SK-N-SH treated with all-trans-retinoic acid at 6 μM for 48 hours (cell line): ENCODE data around the gene ZEB2.

Experiments used
- ATAC-seq: fragments of 200-7000 bp; cut with Tn5 transposase; 3 replicates; pipeline ENCODE4 v1.9.1; 2020; ENCODE audit warnings: mild to moderate bottlenecking, moderate library complexity
- ARNTL ChIP-seq: fragments of 450-650 bp; formaldehyde crosslinking; IDR thresholded peaks from 2 replicates; pipeline ENCODE4 v1.5.0; 2020; ENCODE audit warnings: low read depth, mild to moderate bottlenecking, moderate library complexity, borderline replicate concordance
- BACH2 ChIP-seq: fragments of 250-450 bp; sonication (Bioruptor Pico); IDR thresholded peaks from 2 replicates; pipeline ENCODE4 v1.9.0; 2021; ENCODE audit warnings: mild to moderate bottlenecking, borderline replicate concordance
- CSDC2 ChIP-seq: fragments of 250-450 bp; sonication (Bioruptor Pico); IDR thresholded peaks from 2 replicates; pipeline ENCODE4 v1.5.0; 2020; ENCODE audit warnings: mild to moderate bottlenecking, moderate library complexity
- CSRNP3 ChIP-seq: fragments of 250-450 bp; sonication (Bioruptor Pico); IDR thresholded peaks from 2 replicates; pipeline ENCODE4 v1.5.1; 2021; ENCODE audit warnings: mild to moderate bottlenecking, moderate library complexity
- ESRRG ChIP-seq: fragments of 250-450 bp; sonication (Bioruptor Pico); IDR thresholded peaks from 2 replicates; pipeline ENCODE4 v1.6.1; 2021; ENCODE audit warnings: mild to moderate bottlenecking
- GLIS3 ChIP-seq: fragments of 250-450 bp; sonication (Bioruptor Pico); IDR thresholded peaks from 2 replicates; pipeline ENCODE4 v1.5.0; 2020; ENCODE audit warnings: mild to moderate bottlenecking, moderate library complexity
- OSR1 ChIP-seq: fragments of 250-450 bp; sonication (Bioruptor Pico); IDR thresholded peaks from 2 replicates; pipeline ENCODE4 v1.8.0; 2022; ENCODE audit warnings: moderate library complexity, mild to moderate bottlenecking, inconsistent platforms
- PPARA ChIP-seq: fragments of 250-450 bp; sonication (Bioruptor Pico); IDR thresholded peaks from 2 replicates; pipeline ENCODE4 v1.5.0; 2020; ENCODE audit warnings: mild to moderate bottlenecking, borderline replicate concordance
- RARB ChIP-seq: fragments of 250-450 bp; sonication (Bioruptor Pico); IDR thresholded peaks from 2 replicates; pipeline ENCODE4 v1.8.0; 2021; ENCODE audit warnings: mild to moderate bottlenecking, moderate library complexity
- SNAI2 ChIP-seq: fragments of 250-450 bp; sonication (Bioruptor Pico); IDR thresholded peaks from 2 replicates; pipeline ENCODE4 v1.5.0; 2020; ENCODE audit warnings: mild to moderate bottlenecking, moderate library complexity
- TCF4 ChIP-seq: fragments of 250-450 bp; sonication (Bioruptor Pico); IDR thresholded peaks from 2 replicates; pipeline ENCODE4 v1.8.0; 2021; ENCODE audit warnings: mild to moderate bottlenecking, moderate library complexity, borderline replicate concordance
- TOX ChIP-seq: fragments of 250-450 bp; sonication (Bioruptor Pico); IDR thresholded peaks from 2 replicates; pipeline ENCODE4 v1.8.0; 2021; ENCODE audit warnings: mild to moderate bottlenecking, moderate library complexity, borderline replicate concordance
- ZC3H10 ChIP-seq: fragments of 250-450 bp; sonication (Bioruptor Pico); IDR thresholded peaks from 2 replicates; pipeline ENCODE4 v1.5.1; 2021; ENCODE audit warnings: mild to moderate bottlenecking, moderate library complexity
- ZFP3 ChIP-seq: fragments of 250-450 bp; sonication (Bioruptor Pico); IDR thresholded peaks from 2 replicates; pipeline ENCODE4 v1.5.0; 2020; ENCODE audit warnings: mild to moderate bottlenecking, moderate library complexity
- ZFP30 ChIP-seq: fragments of 450-650 bp; formaldehyde crosslinking; IDR thresholded peaks from 2 replicates; pipeline ENCODE4 v1.5.0; 2022; ENCODE audit warnings: mild to moderate bottlenecking, moderate library complexity
- ZNF565 ChIP-seq: fragments of 450-650 bp; formaldehyde crosslinking; conservative IDR thresholded peaks from 2 replicates; pipeline ENCODE4 v1.5.0; 2020; ENCODE audit warnings: low read depth, mild to moderate bottlenecking, moderate library complexity
- ZNF70 ChIP-seq: fragments of 450-650 bp; formaldehyde crosslinking; IDR thresholded peaks from 2 replicates; pipeline ENCODE4 v1.5.0; 2020; ENCODE audit warnings: mild to moderate bottlenecking, moderate library complexity
- ZNF8 ChIP-seq: fragments of 450-650 bp; formaldehyde crosslinking; IDR thresholded peaks from 2 replicates; pipeline ENCODE4 v1.5.0; 2020; ENCODE audit warnings: mild to moderate bottlenecking, moderate library complexity
- TF ChIP-seq, protein P1 (sequence below): fragments of 250-450 bp; sonication (Bioruptor Pico); IDR thresholded peaks from 2 replicates; pipeline ENCODE4 v1.5.0; 2020; ENCODE audit warnings: mild to moderate bottlenecking, moderate library complexity
- TF ChIP-seq, protein P2 (sequence below): fragments of 250-450 bp; sonication (Bioruptor Pico); IDR thresholded peaks from 2 replicates; pipeline ENCODE4 v1.8.0; 2020; ENCODE audit warnings: mild to moderate bottlenecking, moderate library complexity, borderline replicate concordance

Gene ZEB2

DNA sequence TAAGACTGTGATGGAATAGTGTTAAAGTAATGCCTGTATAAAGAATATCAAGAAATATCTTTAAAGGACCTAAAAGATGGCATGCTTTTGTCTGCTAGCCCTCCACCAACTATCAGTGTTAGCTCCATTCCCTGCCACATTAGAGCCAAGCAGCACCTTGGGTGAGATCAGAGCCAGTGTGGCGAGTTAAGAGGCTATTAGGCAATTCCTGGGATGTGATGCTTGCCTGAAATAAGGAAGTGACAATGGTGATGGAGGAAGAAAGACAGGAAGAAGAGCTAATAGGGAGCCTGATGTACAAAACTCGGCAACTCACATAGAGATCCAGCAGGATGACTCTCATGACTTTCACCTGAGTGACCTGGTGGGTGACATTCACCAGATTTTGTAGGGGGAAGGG lies 143.5 kb downstream of the ZEB2 start:
- no peak for ATAC-seq
- TF ChIP-seq ZNF70 (no peak), ZNF565 (CRISPR knock-in tag) (no peak), ZC3H10 (CRISPR knock-in tag) (no peak), ZFP3 (CRISPR knock-in tag) (no peak), TCF4 (CRISPR knock-in tag) (no peak), CSRNP3 (CRISPR knock-in tag) (no peak), OSR1 (CRISPR knock-in tag) (no peak), ZFP30 (CRISPR knock-in tag) (no peak), PPARA (no peak), ARNTL (CRISPR knock-in tag) (no peak), CSDC2 (CRISPR knock-in tag) (no peak), BACH2 (CRISPR knock-in tag) (no peak), SNAI2 (CRISPR knock-in tag) (no peak)
- TF ChIP-seq, protein P1, sequence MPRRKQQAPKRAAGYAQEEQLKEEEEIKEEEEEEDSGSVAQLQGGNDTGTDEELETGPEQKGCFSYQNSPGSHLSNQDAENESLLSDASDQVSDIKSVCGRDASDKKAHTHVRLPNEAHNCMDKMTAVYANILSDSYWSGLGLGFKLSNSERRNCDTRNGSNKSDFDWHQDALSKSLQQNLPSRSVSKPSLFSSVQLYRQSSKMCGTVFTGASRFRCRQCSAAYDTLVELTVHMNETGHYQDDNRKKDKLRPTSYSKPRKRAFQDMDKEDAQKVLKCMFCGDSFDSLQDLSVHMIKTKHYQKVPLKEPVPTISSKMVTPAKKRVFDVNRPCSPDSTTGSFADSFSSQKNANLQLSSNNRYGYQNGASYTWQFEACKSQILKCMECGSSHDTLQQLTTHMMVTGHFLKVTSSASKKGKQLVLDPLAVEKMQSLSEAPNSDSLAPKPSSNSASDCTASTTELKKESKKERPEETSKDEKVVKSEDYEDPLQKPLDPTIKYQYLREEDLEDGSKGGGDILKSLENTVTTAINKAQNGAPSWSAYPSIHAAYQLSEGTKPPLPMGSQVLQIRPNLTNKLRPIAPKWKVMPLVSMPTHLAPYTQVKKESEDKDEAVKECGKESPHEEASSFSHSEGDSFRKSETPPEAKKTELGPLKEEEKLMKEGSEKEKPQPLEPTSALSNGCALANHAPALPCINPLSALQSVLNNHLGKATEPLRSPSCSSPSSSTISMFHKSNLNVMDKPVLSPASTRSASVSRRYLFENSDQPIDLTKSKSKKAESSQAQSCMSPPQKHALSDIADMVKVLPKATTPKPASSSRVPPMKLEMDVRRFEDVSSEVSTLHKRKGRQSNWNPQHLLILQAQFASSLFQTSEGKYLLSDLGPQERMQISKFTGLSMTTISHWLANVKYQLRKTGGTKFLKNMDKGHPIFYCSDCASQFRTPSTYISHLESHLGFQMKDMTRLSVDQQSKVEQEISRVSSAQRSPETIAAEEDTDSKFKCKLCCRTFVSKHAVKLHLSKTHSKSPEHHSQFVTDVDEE, result no peak
- TF ChIP-seq, all 23 proteins: peak for 0

DNA sequence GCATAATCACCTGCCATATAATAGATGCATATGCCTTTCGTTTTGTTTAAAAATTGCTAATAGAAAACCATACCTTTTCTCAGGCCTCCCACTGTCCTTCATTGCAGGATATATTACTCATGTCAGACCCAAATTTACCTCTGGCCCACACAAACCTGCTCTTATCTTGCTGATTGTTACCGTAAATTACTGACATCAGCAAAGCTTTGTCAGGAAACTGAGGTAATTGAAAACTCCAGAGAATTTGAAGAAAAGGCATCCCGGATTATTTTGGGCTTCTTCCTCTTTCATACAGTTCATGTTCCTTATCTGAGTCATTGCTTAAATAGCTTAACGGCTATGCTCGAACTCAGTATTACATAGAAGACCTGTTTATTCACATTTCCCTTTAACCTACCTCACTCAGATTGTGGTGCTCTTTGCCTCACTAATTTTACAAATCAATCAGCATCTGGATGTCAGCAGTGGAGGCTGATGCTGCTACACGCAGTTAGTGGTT lies 145.7 kb downstream of the ZEB2 start:
- no peak for ATAC-seq
- TF ChIP-seq GLIS3 (CRISPR knock-in tag) (no peak), ESRRG (CRISPR knock-in tag) (no peak), RARB (CRISPR knock-in tag) (no peak), ZFP3 (CRISPR knock-in tag) (no peak), SNAI2 (CRISPR knock-in tag) (no peak), CSDC2 (CRISPR knock-in tag) (no peak), TOX (CRISPR knock-in tag) (no peak), ARNTL (CRISPR knock-in tag) (no peak), ZNF8 (CRISPR knock-in tag) (no peak)
- TF ChIP-seq, protein P2, sequence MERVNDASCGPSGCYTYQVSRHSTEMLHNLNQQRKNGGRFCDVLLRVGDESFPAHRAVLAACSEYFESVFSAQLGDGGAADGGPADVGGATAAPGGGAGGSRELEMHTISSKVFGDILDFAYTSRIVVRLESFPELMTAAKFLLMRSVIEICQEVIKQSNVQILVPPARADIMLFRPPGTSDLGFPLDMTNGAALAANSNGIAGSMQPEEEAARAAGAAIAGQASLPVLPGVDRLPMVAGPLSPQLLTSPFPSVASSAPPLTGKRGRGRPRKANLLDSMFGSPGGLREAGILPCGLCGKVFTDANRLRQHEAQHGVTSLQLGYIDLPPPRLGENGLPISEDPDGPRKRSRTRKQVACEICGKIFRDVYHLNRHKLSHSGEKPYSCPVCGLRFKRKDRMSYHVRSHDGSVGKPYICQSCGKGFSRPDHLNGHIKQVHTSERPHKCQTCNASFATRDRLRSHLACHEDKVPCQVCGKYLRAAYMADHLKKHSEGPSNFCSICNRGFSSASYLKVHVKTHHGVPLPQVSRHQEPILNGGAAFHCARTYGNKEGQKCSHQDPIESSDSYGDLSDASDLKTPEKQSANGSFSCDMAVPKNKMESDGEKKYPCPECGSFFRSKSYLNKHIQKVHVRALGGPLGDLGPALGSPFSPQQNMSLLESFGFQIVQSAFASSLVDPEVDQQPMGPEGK, result no peak
- TF ChIP-seq, all 23 proteins: peak for 0

DNA sequence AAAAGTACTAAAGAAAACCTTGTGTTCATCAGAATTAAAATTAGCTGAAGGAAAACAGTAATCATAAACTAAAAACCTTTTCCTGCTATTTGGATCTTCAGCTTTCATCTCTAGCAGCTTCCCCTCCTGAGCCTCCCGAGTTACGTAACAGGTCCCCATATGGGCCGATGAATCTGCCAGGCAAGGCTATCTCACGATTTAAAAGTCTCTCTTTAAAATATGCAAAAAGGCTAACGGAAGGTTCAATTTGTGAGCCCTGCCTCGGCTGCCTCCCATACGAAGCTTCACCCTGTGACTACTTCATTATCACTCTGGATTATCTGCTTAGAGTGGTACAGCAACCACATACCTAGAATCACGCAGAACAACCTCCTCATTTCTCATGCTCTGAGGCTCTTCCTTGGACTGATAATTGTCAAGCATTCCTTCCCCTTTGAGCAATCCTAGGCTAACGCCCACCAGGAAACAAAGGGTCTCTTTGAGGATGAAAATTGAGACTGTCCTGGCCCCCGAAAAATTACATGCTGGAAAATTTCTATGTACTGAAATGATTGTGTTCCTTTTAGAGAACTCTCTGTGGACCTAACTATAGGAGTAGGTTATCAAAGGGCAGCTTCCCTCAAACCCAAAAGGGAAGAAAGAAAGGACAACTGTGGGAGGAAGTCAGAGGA lies 147.4 kb downstream of the ZEB2 start:
- ATAC-seq, result no peak
- TF ChIP-seq, protein P2, result no peak
- TF ChIP-seq TCF4 (CRISPR knock-in tag) (no peak), PPARA (no peak), OSR1 (CRISPR knock-in tag) (no peak), ZC3H10 (CRISPR knock-in tag) (no peak), GLIS3 (CRISPR knock-in tag) (no peak)
